Measurements from ENCODE around the gene TUBA4A.

The TUBA4A gene

DNA sequence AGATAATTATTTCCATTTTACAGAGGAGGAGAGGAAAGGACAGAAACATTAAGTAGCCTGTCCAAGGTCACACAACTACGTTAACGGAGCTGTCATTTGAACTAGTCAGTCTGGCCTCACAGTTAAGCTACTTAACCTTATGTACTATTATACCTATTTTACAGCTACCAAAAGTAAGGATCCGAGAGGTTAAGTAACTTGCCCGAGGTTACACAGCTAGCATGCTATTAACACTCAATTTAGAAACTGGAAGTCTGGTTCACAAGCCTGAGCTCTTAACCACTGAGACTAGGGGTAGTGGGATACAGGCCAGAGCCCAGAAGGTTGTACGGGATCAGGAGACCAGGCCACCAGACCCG, 8.9 kb downstream of the TUBA4A start:
- DNase-seq (ENCODE audit: low read depth in 2 of 3, low spot score in 2 of 3) = no peak

- DNase-seq (ENCODE audit: low read depth in 2 of 3, low spot score in 2 of 3) = no peak
Measured at GRCh38 chr2:219243291-219243761, 10.4 kb downstream of the TUBA4A start.

- no peak for DNase-seq (ENCODE audit: low read depth in 2 of 3, low spot score in 2 of 3)
Measured at GRCh38 chr2:219234331-219234730, 19.4 kb downstream of the TUBA4A start.

DNA sequence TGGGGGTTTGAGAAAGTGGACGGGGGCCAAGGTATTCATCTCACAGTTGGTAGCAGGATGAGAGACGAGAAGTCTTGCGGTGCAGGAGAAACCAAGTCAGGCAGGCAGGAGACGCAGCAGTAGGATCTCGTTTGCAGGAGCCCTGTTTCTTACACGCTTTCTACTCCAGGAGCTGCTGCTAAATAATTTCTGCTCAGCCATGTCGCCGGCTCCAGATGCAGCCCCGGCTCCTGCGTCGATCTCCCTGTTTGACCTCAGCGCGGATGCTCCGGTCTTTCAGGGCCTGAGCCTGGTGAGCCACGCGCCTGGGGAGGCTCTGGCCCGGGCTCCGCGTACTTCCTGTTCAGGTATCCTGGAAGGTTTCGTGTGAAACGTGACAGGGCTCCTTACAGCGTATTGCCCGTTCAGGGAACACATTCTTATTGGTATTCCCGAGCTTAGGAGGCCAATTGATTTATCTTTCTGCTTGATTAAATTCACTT, 23.6 kb downstream of the TUBA4A start:
- peak in 1 of 3 experiments; percentile 31 for DNase-seq (ENCODE audit: low read depth in 2 of 3, low spot score in 2 of 3)

DNA sequence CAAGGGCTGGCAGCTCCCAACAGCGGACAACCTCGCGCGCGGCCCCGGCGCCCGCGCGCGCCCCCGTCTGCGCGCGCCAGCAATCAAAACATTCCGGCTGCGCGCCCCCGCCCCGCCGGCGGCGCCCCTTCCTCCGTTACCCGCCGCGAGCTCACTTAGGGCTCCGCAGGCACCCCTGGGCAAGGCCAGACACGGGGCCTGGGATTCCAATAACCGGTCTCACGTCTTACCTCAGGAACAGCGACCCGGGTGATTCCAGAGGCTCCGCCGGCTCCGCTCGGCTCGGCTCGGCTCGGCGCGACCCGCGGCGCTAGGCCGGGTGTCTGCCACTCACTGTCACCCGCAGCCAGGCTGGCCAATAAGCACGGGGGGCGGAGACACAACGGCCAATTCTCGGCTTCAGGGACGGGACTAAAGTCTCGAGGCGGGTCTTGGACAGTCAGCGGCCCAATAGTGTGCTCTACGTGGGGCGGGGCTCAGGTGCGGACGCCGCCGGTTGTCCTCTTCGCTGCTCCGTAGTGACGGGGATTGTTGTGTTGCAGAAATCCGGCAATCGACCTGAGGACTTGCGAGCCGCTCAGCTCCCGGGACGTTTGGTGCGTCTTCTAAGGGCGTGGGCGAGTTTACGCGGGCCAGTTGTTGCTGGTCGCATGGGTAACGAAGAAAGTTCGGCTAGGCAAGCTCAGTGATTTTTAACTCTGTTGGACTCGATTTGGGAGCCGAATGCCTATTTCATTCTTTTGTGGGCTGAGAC, 24.2 kb downstream of the TUBA4A start, which contains the start of the genes ANKZF1 and ATG9A:
Gene ANKZF1 (plus strand): TSS at position 502 of the 754 bp plus-strand sequence. CDS start 452 bp downstream, outside the sequence.
Gene ATG9A (minus strand): TSS at position 332 of the 754 bp plus-strand sequence. CDS start 1,612 bp downstream, outside the sequence.
- DNase-seq (ENCODE audit: low read depth in 2 of 3, low spot score in 2 of 3) = peak; percentile 85 to 96 (median 87)

DNA sequence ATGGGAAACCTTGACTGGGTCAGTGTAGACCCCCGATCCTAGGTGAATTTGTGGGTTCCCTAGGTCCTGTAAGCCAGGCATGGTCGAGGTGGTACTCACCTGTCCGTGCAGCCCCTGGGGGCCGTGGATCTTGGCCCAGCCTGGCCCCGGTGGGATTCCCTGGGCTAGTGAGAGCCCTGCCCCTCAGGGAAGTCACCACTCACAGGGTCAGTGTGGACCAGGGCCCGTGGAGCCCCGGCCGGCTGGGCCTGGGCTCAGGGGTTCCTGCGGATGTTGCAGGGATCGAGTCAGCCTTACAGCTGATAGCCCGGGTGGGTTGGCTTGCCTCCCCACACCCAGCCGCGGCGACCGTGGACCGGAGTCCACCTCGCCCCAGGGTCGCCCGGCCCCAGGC, 24.8 kb downstream of the TUBA4A start:
- DNase-seq (ENCODE audit: low read depth in 2 of 3, low spot score in 2 of 3) = no peak

- DNase-seq (ENCODE audit: low read depth in 2 of 3, low spot score in 2 of 3) = no peak
Measured at GRCh38 chr2:219228041-219228910, 25.4 kb downstream of the TUBA4A start.

DNA sequence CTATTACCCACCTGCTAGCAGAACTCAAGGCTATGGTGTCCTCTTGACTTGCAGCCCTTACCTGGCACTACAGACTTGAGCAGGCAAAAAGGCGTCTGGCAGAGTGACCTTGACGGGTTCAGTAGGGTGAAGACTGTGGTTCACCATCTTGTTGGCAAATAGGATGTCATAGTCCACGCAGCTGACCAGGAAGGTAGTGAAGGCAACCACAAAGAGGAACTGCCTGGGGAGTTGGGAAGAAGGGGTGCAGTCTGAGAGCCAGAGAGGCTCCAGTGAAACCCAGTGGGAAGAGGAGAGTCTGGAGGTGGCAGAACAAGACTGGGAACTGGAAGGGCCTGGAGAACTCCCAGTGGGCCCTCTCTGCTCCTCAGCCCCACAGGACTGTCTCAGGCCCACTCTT, 28.4 kb downstream of the TUBA4A start:
- no peak for DNase-seq (ENCODE audit: low read depth in 2 of 3, low spot score in 2 of 3)

GRCh38 chr2:219223831-219224610, 29.7 kb downstream of the TUBA4A start:
- no peak for DNase-seq (ENCODE audit: low read depth in 2 of 3, low spot score in 2 of 3)

DNA sequence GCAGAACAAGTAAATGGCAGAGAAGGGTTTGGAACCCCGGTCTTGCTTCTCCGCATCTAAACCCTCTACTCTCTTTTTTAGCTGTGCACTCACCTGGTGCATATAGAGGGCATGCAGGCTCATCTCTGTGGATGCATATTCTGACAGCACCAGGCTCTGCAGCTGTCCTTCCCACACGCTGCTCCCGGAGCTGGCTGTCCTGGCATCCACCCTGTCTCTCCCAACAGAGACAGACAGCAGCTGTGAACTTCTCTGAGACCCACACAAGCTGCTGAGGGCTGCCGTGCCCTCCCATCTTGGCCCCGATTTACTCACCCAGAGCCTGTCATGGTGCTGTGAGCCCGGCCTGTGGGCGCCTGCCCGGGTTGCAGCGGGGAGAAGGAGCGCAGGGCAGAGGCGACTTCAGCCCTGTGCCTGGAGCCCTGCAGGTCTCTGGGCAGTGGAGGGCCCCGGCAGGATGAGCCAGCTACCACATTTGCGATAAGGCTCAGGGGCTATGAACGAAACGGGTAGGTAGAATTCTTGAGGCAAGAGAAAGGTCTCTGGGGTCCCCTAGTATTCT, 31.7 kb downstream of the TUBA4A start:
- DNase-seq (ENCODE audit: low read depth in 2 of 3, low spot score in 2 of 3) = no peak

- no peak for DNase-seq (ENCODE audit: low read depth in 2 of 3, low spot score in 2 of 3)
Measured at GRCh38 chr2:219220652-219221402, 32.9 kb downstream of the TUBA4A start.

- no peak for DNase-seq (ENCODE audit: low read depth in 2 of 3, low spot score in 2 of 3)
Measured at GRCh38 chr2:219219784-219220532, 33.8 kb downstream of the TUBA4A start.

GRCh38 chr2:219218732-219219701, 34.7 kb downstream of the TUBA4A start, which contains the start of gene ABCB6:
Gene ABCB6 (minus strand): TSS chr2:219218958. CDS start chr2:219218673, 285 bp downstream.
- DNase-seq (ENCODE audit: low read depth in 2 of 3, low spot score in 2 of 3) = peak; percentile 62 to 77 (median 72)

DNA sequence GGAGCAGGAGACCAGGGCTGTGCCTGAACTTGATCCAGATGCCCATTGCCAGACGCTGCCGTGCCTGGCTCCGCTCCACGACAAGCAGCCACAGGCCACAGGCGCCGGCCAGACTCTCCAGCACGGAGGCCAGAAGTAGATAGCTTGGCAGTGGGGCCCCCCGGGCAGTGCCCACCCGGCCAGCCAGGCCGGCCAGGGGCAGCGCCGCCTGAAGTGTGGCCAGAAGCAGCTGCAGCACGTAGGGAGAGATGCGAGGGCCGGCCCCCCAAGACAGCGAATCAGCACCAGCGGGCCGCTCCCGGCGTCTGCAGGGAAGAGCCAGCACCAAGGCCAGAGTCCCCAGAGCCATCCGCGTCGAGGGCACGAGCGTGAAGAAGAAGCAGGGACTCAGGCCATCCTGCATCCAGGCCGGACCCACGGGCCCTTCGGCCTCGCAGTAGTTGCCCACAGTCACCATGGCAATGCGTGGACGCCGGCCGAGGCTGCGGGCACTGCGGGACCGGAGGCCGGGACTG, 35.4 kb downstream of the TUBA4A start:
- DNase-seq (ENCODE audit: low read depth in 2 of 3, low spot score in 2 of 3) = no peak

DNA sequence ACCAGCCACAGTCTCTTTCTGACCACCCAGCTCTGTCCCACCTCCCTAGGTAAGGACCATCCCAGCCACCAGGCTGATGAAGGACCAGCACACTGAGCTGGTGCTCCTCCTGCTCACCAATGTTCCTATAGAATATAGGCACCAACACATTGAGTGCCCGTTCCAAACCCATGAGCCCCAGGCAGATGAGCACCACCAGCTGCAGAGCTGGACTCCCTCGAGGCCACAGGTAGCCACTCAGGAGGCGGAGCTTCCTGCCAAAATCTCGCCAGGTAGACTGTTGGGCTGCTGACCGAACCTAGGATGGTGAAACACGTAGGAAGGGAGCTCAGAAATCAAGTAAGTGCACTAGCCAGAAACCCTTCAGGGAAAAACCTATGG, 37.2 kb downstream of the TUBA4A start:
- no peak for DNase-seq (ENCODE audit: low read depth in 2 of 3, low spot score in 2 of 3)

DNA sequence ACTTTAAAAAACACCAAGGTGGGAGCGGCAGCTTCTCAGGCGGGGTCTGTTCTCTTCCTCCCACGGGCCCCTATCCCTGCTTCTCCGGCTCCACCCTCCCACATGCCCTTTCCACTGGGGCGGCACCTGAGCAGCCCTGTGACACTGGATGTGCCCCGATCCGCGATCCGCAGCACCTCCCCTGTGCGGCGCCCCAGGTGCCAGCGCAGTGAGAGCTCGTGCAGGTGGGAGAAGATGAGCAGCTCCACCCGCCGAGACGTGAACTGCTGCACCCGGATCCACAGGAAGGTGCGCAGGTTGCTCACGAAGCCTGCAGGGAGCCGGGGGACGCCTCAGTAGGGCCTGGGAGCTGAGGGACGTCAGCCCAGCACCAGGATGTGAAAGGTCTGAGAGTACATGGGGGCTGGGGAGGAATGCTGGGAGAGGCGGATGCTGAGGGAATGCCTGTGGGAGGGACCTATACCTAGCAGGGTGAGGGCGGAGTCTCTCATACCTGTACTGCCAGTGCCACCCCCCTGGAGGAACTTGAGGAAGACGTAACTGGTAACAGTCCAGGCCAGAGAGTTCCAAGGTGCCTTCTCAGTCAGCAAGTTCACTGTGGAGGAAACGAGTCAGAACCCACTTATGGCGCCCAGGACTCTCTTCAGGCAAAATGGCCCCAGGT, 37.7 kb downstream of the TUBA4A start:
- DNase-seq (ENCODE audit: low read depth in 2 of 3, low spot score in 2 of 3) = no peak

- no peak for DNase-seq (ENCODE audit: low read depth in 2 of 3, low spot score in 2 of 3)
Measured at GRCh38 chr2:219214786-219215185, 38.9 kb downstream of the TUBA4A start.
